PC-3 (cell line): ENCODE data around the gene BCHE. TPM values are rescaled to one million over a fixed set of nuclear protein-coding genes. Genes with fewer than 3 reads are reported as not detected.

ENCODE experiments used
- ATAC-seq: fragments of 200-7000 bp; cut with Tn5 transposase; 2 replicates; pipeline ENCODE4 v1.9.1; 2020; ENCODE audit warnings: mild to moderate bottlenecking, moderate library complexity
- BruUV-seq: library from RNA; stranded (reverse); fragments of 400-500 nt; replicated peaks from 2 replicates; lab custom pipeline; 2021; lab: Mats Ljungman, UMichigan
- CTCF ChIA-PET: fragments of 300-600 bp; sonication (Branson Sonifier 250); formaldehyde crosslinking; loops from one replicate; lab custom pipeline; 2022; ENCODE audit warnings: antibody characterized with exemption; lab: Charles Lee
- POLR2A ChIA-PET: fragments of 300-600 bp; sonication (Branson Sonifier 250); formaldehyde crosslinking; loops from one replicate; lab custom pipeline; 2022; ENCODE audit warnings: antibody characterized with exemption; ENCODE audit not compliant: unreplicated experiment; lab: Charles Lee
- DNase-seq: peaks from one replicate; pipeline ENCODE4 v3.0.0-alpha.2; 2015
- H2AFZ ChIP-seq: fragments of 300-600 bp; sonication (generic); 2 replicates; pipeline ENCODE4 v1.6.0; 2016; ENCODE audit warnings: antibody characterized with exemption, low read length
- H3F3A ChIP-seq: fragments of 300-600 bp; sonication (generic); one replicate; pipeline ENCODE4 v1.6.0; 2017; ENCODE audit warnings: antibody characterized with exemption, low read length, control low read depth, mild to moderate bottlenecking; ENCODE audit not compliant: unreplicated experiment
- H3K27ac ChIP-seq: fragments of 300-600 bp; sonication (generic); 2 replicates; pipeline ENCODE4 v1.5.1; 2016; ENCODE audit warnings: mild to moderate bottlenecking, low read length
- H3K27me3 ChIP-seq: fragments of 300-600 bp; sonication (generic); 2 replicates; pipeline ENCODE4 v1.6.1; 2016; ENCODE audit warnings: low read length, mixed read lengths
- H3K36me3 ChIP-seq: fragments of 300-600 bp; sonication (generic); 2 replicates; pipeline ENCODE4 v1.6.1; 2016; ENCODE audit warnings: low read depth, mixed run types, low read length, mixed read lengths
- H3K4me1 ChIP-seq: fragments of 300-600 bp; sonication (generic); 2 replicates; pipeline ENCODE4 v1.5.1; 2016; ENCODE audit warnings: low read length; ENCODE audit not compliant: insufficient read depth
- H3K4me2 ChIP-seq: fragments of 300-600 bp; sonication (generic); 2 replicates; pipeline ENCODE4 v1.6.0; 2016; ENCODE audit warnings: low read length
- H3K4me3 ChIP-seq: fragments of 300-600 bp; sonication (generic); 2 replicates; pipeline ENCODE4 v1.5.1; 2016; ENCODE audit warnings: mild to moderate bottlenecking, low read length, mixed read lengths
- H3K79me2 ChIP-seq: fragments of 300-600 bp; sonication (generic); 2 replicates; pipeline ENCODE4 v1.6.1; 2017; ENCODE audit warnings: low read length, mixed read lengths
- H3K9ac ChIP-seq: fragments of 300-600 bp; sonication (generic); 2 replicates; pipeline ENCODE4 v1.6.0; 2016; ENCODE audit warnings: mild to moderate bottlenecking, low read length
- H3K9me2 ChIP-seq: fragments of 300-600 bp; sonication (generic); replicated peaks from 2 replicates; pipeline ENCODE4 v1.6.1; 2016; ENCODE audit warnings: mixed run types, low read length, mixed read lengths
- H3K9me3 ChIP-seq: fragments of 300-600 bp; sonication (generic); 2 replicates; pipeline ENCODE4 v1.6.1; 2016; ENCODE audit warnings: low read length, mixed read lengths
- H4K20me1 ChIP-seq: fragments of 300-600 bp; sonication (generic); 2 replicates; pipeline ENCODE4 v1.6.1; 2016; ENCODE audit warnings: low read length, mixed read lengths
- CTCF ChIP-seq: fragments of 300-600 bp; sonication (generic); conservative IDR thresholded peaks from 2 replicates; pipeline ENCODE4 v1.5.1; 2017; ENCODE audit warnings: antibody characterized with exemption, low read depth, mild to moderate bottlenecking, low read length
- EZH2 ChIP-seq: fragments of 300-600 bp; sonication (generic); IDR thresholded peaks from one replicate; pipeline ENCODE4 v1.6.1; 2017; ENCODE audit warnings: antibody characterized with exemption, mild to moderate bottlenecking, low read length; ENCODE audit not compliant: unreplicated experiment
- EZH2phosphoT487 ChIP-seq: fragments of 300-600 bp; sonication (generic); IDR thresholded peaks from 2 replicates; pipeline ENCODE4 v1.6.1; 2018; ENCODE audit warnings: mild to moderate bottlenecking, antibody characterized with exemption, low read length, borderline replicate concordance
- intact Hi-C: fragments of 100-400 bp; cut with micrococcal nuclease; formaldehyde crosslinking; loops from 2 replicates; pipeline ENCODE4 v1.9.0; 2023
- total RNA-seq: library from RNA; depleted of rRNA; stranded (reverse); fragments of >200 nt; gene quantifications from 2 replicates; pipeline ENCODE4 v1.2.3, GENCODE V29; 2014

Gene BCHE
- total RNA-seq, 1 experiment from 2014 or later, result 0.18 TPM

GRCh38 chr3:165797551-165797950 is 39.7 kb downstream of the BCHE start:
- Histone ChIP-seq H3F3A (no peaks in the 10 kb centered on the region), H3K9me2 (no peaks in the 10 kb centered on the region), H4K20me1 (no peaks in the 10 kb centered on the region), H3K4me3 (no peak overlapping the region), H3K9ac (no peak overlapping the region), H3K9me3 (no peaks in the 10 kb centered on the region), H3K27ac (no peak overlapping the region), H3K79me2 (no peaks in the 10 kb centered on the region), H3K4me1 (no peaks in the 10 kb centered on the region), H3K4me2 (no peak overlapping the region), H3K27me3 (no peaks in the 10 kb centered on the region), H3K36me3 (no peaks in the 10 kb centered on the region), H2AFZ (no peak overlapping the region)
- ATAC-seq, result no peak; the same call in 1 of the 2 replicates
- intact Hi-C loops, result no loop called here
- DNase-seq, result peak; percentile 20
- ChIA-PET CTCF (no interaction called here), POLR2A (no interaction called here)
- TF ChIP-seq EZH2, result no peak
- TF ChIP-seq CTCF, result no peak
- no TSS peak for BruUV-seq

GRCh38 chr3:165796701-165797100 is 40.5 kb downstream of the BCHE start:
- CTCF ChIA-PET, result no interaction called here
- H3K9ac ChIP-seq, result no peak overlapping the region
- POLR2A ChIA-PET, result no interaction called here
- H3K4me2 ChIP-seq, result no peak overlapping the region
- BruUV-seq, result no TSS peak
- H3K27ac ChIP-seq, result no peak overlapping the region
- H3K27me3 ChIP-seq, result no peaks in the 10 kb centered on the region
- no peaks in the 10 kb centered on the region for H3F3A ChIP-seq
- TF ChIP-seq EZH2phosphoT487, result no peak
- TF ChIP-seq EZH2, result no peak
- TF ChIP-seq CTCF, result no peak
- ATAC-seq (no peak), DNase-seq (no peak)
- no peaks in the 10 kb centered on the region for H3K79me2 ChIP-seq
- H3K9me2 ChIP-seq, result no peaks in the 10 kb centered on the region
- no peaks in the 10 kb centered on the region for H3K9me3 ChIP-seq
- intact Hi-C loops, result no loop called here
- H3K4me1 ChIP-seq, result no peaks in the 10 kb centered on the region
- H3K36me3 ChIP-seq, result no peaks in the 10 kb centered on the region
- H2AFZ ChIP-seq, result no peak overlapping the region
- H3K4me3 ChIP-seq, result no peak overlapping the region
- no peaks in the 10 kb centered on the region for H4K20me1 ChIP-seq

- H3K27ac ChIP-seq, result no peak overlapping the region
- ATAC-seq (no peak), DNase-seq (no peak)
- no peaks in the 10 kb centered on the region for H3K9me3 ChIP-seq
- H3K4me1 ChIP-seq, result no peaks in the 10 kb centered on the region
- TF ChIP-seq EZH2phosphoT487 (no peak), CTCF (no peak), EZH2 (no peak)
- no peaks in the 10 kb centered on the region for H4K20me1 ChIP-seq
- ChIA-PET CTCF (no interaction called here), POLR2A (no interaction called here)
- H3F3A ChIP-seq, result no peaks in the 10 kb centered on the region
- H3K4me2 ChIP-seq, result no peak overlapping the region
- intact Hi-C loops, result no loop called here
- no peak overlapping the region for H3K9ac ChIP-seq
- H3K9me2 ChIP-seq, result no peaks in the 10 kb centered on the region
- no peak overlapping the region; the same call in 1 of the 2 replicates for H2AFZ ChIP-seq
- no TSS peak for BruUV-seq
- no peaks in the 10 kb centered on the region for H3K27me3 ChIP-seq
- H3K79me2 ChIP-seq, result no peaks in the 10 kb centered on the region
- no peaks in the 10 kb centered on the region for H3K36me3 ChIP-seq
- no peak overlapping the region for H3K4me3 ChIP-seq
Measured at GRCh38 chr3:165788531-165788930, 48.7 kb downstream of the BCHE start.
